ENCODE data around the gene TBC1D20.

GRCh38 chr20:487655-488054 lies 25.3 kb upstream of the TBC1D20 start:
- TF ChIP-seq, protein P1, sequence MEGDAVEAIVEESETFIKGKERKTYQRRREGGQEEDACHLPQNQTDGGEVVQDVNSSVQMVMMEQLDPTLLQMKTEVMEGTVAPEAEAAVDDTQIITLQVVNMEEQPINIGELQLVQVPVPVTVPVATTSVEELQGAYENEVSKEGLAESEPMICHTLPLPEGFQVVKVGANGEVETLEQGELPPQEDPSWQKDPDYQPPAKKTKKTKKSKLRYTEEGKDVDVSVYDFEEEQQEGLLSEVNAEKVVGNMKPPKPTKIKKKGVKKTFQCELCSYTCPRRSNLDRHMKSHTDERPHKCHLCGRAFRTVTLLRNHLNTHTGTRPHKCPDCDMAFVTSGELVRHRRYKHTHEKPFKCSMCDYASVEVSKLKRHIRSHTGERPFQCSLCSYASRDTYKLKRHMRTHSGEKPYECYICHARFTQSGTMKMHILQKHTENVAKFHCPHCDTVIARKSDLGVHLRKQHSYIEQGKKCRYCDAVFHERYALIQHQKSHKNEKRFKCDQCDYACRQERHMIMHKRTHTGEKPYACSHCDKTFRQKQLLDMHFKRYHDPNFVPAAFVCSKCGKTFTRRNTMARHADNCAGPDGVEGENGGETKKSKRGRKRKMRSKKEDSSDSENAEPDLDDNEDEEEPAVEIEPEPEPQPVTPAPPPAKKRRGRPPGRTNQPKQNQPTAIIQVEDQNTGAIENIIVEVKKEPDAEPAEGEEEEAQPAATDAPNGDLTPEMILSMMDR (IDR thresholded peaks at IDR 0.05) = no peak
- TF ChIP-seq EP300 (IDR thresholded peaks at IDR 0.05) = no peak
